Activated CD8-positive, alpha-beta T cell treated with anti-CD3 and anti-CD28 coated beads, Interleukin-2, amount 10 ng/mL, durations not matched to agents 7 days and 5 days (primary cell): Measurements from ENCODE around the gene BACH2. TPM values are rescaled to one million over a fixed set of nuclear protein-coding genes. Genes with fewer than 3 reads are reported as not detected.

Experiments used
- ATAC-seq: fragments of 150-1000 bp; cut with Tn5 transposase; one replicate; pipeline ENCODE4 v1.10.0; 2021; ENCODE audit warnings: moderate library complexity
- CTCF ChIA-PET: fragments of 350-600 bp; sonication (Branson Sonifier 250); formaldehyde crosslinking; loops from one replicate; lab custom pipeline; 2021; ENCODE audit warnings: antibody characterized with exemption; lab: Charles Lee
- POLR2A ChIA-PET: fragments of 350-600 bp; sonication (Branson Sonifier 250); formaldehyde crosslinking; loops from one replicate; lab custom pipeline; 2021; ENCODE audit warnings: antibody characterized with exemption; lab: Charles Lee
- DNase-seq: peaks from one replicate; pipeline ENCODE4 v3.0.0-alpha.2; 2020
- H3K27ac Mint-ChIP-seq: one replicate; pipeline ENCODE4 v1.8.0; 2021; ENCODE audit warnings: mild to moderate bottlenecking, mixed read lengths
- H3K27me3 Mint-ChIP-seq: one replicate; pipeline ENCODE4 v1.8.0; 2021; ENCODE audit warnings: low read depth, mixed read lengths
- H3K36me3 Mint-ChIP-seq: one replicate; pipeline ENCODE4 v1.8.0; 2021; ENCODE audit warnings: low read depth, mixed read lengths
- H3K4me1 Mint-ChIP-seq: one replicate; pipeline ENCODE4 v1.8.0; 2021; ENCODE audit warnings: low read depth, mixed read lengths
- H3K4me3 Mint-ChIP-seq: one replicate; pipeline ENCODE4 v1.8.0; 2021; ENCODE audit warnings: mild to moderate bottlenecking, mixed read lengths
- H3K9me3 Mint-ChIP-seq: one replicate; pipeline ENCODE4 v1.8.0; 2022; ENCODE audit warnings: mixed read lengths; ENCODE audit not compliant: insufficient read depth
- total RNA-seq, 2 experiments: library from RNA; stranded (reverse); gene quantifications; one replicate each; pipeline ENCODE4 v1.2.3, GENCODE V29; 2021

BACH2 gene
- total RNA-seq, 2 experiments from 2014 or later = 61.3 to 70.9 TPM

GRCh38 chr6:90261801-90262200 is 34.8 kb downstream of the BACH2 start:
- CTCF ChIA-PET = no interaction called here
- no peak overlapping the region for H3K4me3 Mint-ChIP-seq
- H3K27ac Mint-ChIP-seq = no peak overlapping the region
- POLR2A ChIA-PET = interaction anchor here (0.6 to 1.0 kb wide), 2 partner anchors 11 to 307 kb away, joined by 3 read pairs; no protein-coding TSS in a partner anchor
- no peak for ATAC-seq
- H3K9me3 Mint-ChIP-seq = peaks cover 6% of the 10 kb centered on the region
- peaks cover 82% of the 10 kb centered on the region for H3K36me3 Mint-ChIP-seq
- peaks cover 96% of the 10 kb centered on the region for H3K4me1 Mint-ChIP-seq
- no peaks in the 10 kb centered on the region for H3K27me3 Mint-ChIP-seq
- no peak for DNase-seq

- Mint-ChIP-seq H3K4me3 (no peak overlapping the region), H3K9me3 (peaks cover 23% of the 10 kb centered on the region), H3K27me3 (no peaks in the 10 kb centered on the region), H3K27ac (peak overlapping the region; percentile 80), H3K36me3 (peaks cover 89% of the 10 kb centered on the region), H3K4me1 (peaks cover 90% of the 10 kb centered on the region)
- ATAC-seq (no peak), DNase-seq (no peak)
- POLR2A ChIA-PET = no interaction called here
- CTCF ChIA-PET = interaction anchor here (1.0 kb wide), 1 partner anchor 19 kb away, joined by 4 read pairs; no protein-coding TSS in a partner anchor
These were observed 39.2 kb downstream of the BACH2 start for GRCh38 chr6:90257486-90257738.

GRCh38 chr6:90256698-90257485 is 39.8 kb downstream of the BACH2 start:
- peak; percentile 76 for DNase-seq
- Mint-ChIP-seq H3K9me3 (peaks cover 23% of the 10 kb centered on the region), H3K36me3 (peaks cover 88% of the 10 kb centered on the region), H3K27me3 (no peaks in the 10 kb centered on the region), H3K27ac (peak overlapping the region; percentile 80), H3K4me3 (peak overlapping the region; percentile 9), H3K4me1 (peaks cover 90% of the 10 kb centered on the region)
- ChIA-PET CTCF (interaction anchor here (0.9 to 1.3 kb wide), 4 partner anchors 17 to 223 kb away, joined by 3 to 4 read pairs (median 4); no protein-coding TSS in a partner anchor), POLR2A (interaction anchor here (0.6 to 0.9 kb wide), 2 partner anchors 18 to 23 kb away, joined by 3 read pairs; no protein-coding TSS in a partner anchor)
- peak; percentile 92 for ATAC-seq

GRCh38 chr6:90253631-90254030 is 43.0 kb downstream of the BACH2 start:
- Mint-ChIP-seq H3K9me3 (peaks cover 17% of the 10 kb centered on the region), H3K27ac (no peak overlapping the region)

GRCh38 chr6:90251295-90251992 is 45.2 kb downstream of the BACH2 start:
- Mint-ChIP-seq H3K27me3 (no peaks in the 10 kb centered on the region), H3K9me3 (peaks cover 17% of the 10 kb centered on the region), H3K27ac (peak overlapping the region; percentile 75), H3K4me3 (peak overlapping the region; percentile 9), H3K4me1 (peaks cover 78% of the 10 kb centered on the region), H3K36me3 (peaks cover 79% of the 10 kb centered on the region)
- DNase-seq (no peak), ATAC-seq (peak; percentile 22)
- ChIA-PET CTCF (interaction anchor here (0.9 to 3.3 kb wide), 6 partner anchors 8 to 142 kb away, joined by 3 to 16 read pairs (median 4); no protein-coding TSS in a partner anchor), POLR2A (interaction anchor here (0.6 to 1.6 kb wide), 6 partner anchors 15 to 1232 kb away, joined by 3 to 4 read pairs (median 4); no protein-coding TSS in a partner anchor)

More at GRCh38 chr6:90253631-90254030, 43.0 kb downstream of the BACH2 start:
- peaks cover 78% of the 10 kb centered on the region for H3K36me3 Mint-ChIP-seq
- H3K27me3 Mint-ChIP-seq = no peaks in the 10 kb centered on the region
- H3K4me1 Mint-ChIP-seq = peaks cover 87% of the 10 kb centered on the region
- POLR2A ChIA-PET = interaction anchor here (1.2 kb wide), 1 partner anchor 65 kb away, joined by 3 read pairs; no protein-coding TSS in a partner anchor
- H3K4me3 Mint-ChIP-seq = no peak overlapping the region
- DNase-seq (no peak), ATAC-seq (no peak)
- CTCF ChIA-PET = interaction anchor here (0.9 to 3.3 kb wide), 8 partner anchors 9 to 226 kb away, joined by 3 to 16 read pairs (median 4); no protein-coding TSS in a partner anchor

GRCh38 chr6:90250405-90250804 is 46.2 kb downstream of the BACH2 start:
- H3K27ac Mint-ChIP-seq = peak overlapping the region; percentile 90
- ChIA-PET CTCF (interaction anchor here (1.2 to 3.0 kb wide), 4 partner anchors 14 to 29 kb away, joined by 3 to 10 read pairs (median 4); no protein-coding TSS in a partner anchor), POLR2A (interaction anchor here (1.0 to 1.3 kb wide), 3 partner anchors 17 to 24 kb away, joined by 3 to 5 read pairs (median 3); no protein-coding TSS in a partner anchor)
- no peaks in the 10 kb centered on the region for H3K27me3 Mint-ChIP-seq
- no peak overlapping the region for H3K4me3 Mint-ChIP-seq
- peaks cover 74% of the 10 kb centered on the region for H3K4me1 Mint-ChIP-seq
- ATAC-seq (no peak), DNase-seq (no peak)
- H3K36me3 Mint-ChIP-seq = peaks cover 77% of the 10 kb centered on the region
- peaks cover 8% of the 10 kb centered on the region for H3K9me3 Mint-ChIP-seq

- ATAC-seq (peak; percentile 76), DNase-seq (peak; percentile 67)
- H3K36me3 Mint-ChIP-seq = peaks cover 72% of the 10 kb centered on the region
- no peaks in the 10 kb centered on the region for H3K9me3 Mint-ChIP-seq
- H3K27ac Mint-ChIP-seq = peak overlapping the region; percentile 90
- ChIA-PET CTCF (interaction anchor here (1.2 to 2.0 kb wide), 4 partner anchors 15 to 309 kb away, joined by 4 to 5 read pairs (median 4); no protein-coding TSS in a partner anchor), POLR2A (interaction anchor here (0.6 to 1.5 kb wide), 6 partner anchors 14 to 26 kb away, joined by 3 to 8 read pairs (median 4); no protein-coding TSS in a partner anchor)
- H3K4me1 Mint-ChIP-seq = peaks cover 67% of the 10 kb centered on the region
- peak overlapping the region; percentile 63 for H3K4me3 Mint-ChIP-seq
- no peaks in the 10 kb centered on the region for H3K27me3 Mint-ChIP-seq
These were observed 47.2 kb downstream of the BACH2 start for GRCh38 chr6:90249458-90249857.

- ChIA-PET CTCF (interaction anchor here (1.5 to 2.0 kb wide), 3 partner anchors 24 to 308 kb away, joined by 4 to 5 read pairs (median 4); no protein-coding TSS in a partner anchor), POLR2A (interaction anchor here (0.7 to 1.5 kb wide), 3 partner anchors 14 to 27 kb away, joined by 3 to 8 read pairs (median 5); no protein-coding TSS in a partner anchor)
- peak overlapping the region; percentile 63 for H3K4me3 Mint-ChIP-seq
- H3K27me3 Mint-ChIP-seq = no peaks in the 10 kb centered on the region
- H3K27ac Mint-ChIP-seq = peak overlapping the region; percentile 90
- no peaks in the 10 kb centered on the region for H3K9me3 Mint-ChIP-seq
- peaks cover 74% of the 10 kb centered on the region for H3K36me3 Mint-ChIP-seq
- peaks cover 70% of the 10 kb centered on the region for H3K4me1 Mint-ChIP-seq
- ATAC-seq = peak; percentile 77
- peak; percentile 51 for DNase-seq
These were observed 47.6 kb downstream of the BACH2 start for GRCh38 chr6:90249034-90249433.

GRCh38 chr6:90247262-90247661 is 49.4 kb downstream of the BACH2 start:
- Mint-ChIP-seq H3K27me3 (no peaks in the 10 kb centered on the region), H3K4me3 (no peak overlapping the region), H3K36me3 (peaks cover 70% of the 10 kb centered on the region), H3K4me1 (peaks cover 65% of the 10 kb centered on the region), H3K9me3 (no peaks in the 10 kb centered on the region), H3K27ac (no peak overlapping the region)
- ATAC-seq = no peak
- ChIA-PET POLR2A (no interaction called here), CTCF (interaction anchor here (1.2 kb wide), 1 partner anchor 13 kb away, joined by 5 read pairs; no protein-coding TSS in a partner anchor)
- no peak for DNase-seq

- DNase-seq (no peak), ATAC-seq (peak; percentile 31)
- peaks cover 73% of the 10 kb centered on the region for H3K4me1 Mint-ChIP-seq
- H3K27ac Mint-ChIP-seq = peak overlapping the region; percentile 63
- ChIA-PET POLR2A (no interaction called here), CTCF (no interaction called here)
- H3K27me3 Mint-ChIP-seq = no peaks in the 10 kb centered on the region
- H3K36me3 Mint-ChIP-seq = peaks cover 48% of the 10 kb centered on the region
- no peaks in the 10 kb centered on the region for H3K9me3 Mint-ChIP-seq
- H3K4me3 Mint-ChIP-seq = no peak overlapping the region
These were observed 55.3 kb downstream of the BACH2 start for GRCh38 chr6:90241229-90241880.
